Cardiac muscle cell (in vitro differentiated cells and primary cell): Measurements from ENCODE around the gene CSNK1D. TPM values are rescaled to one million over a fixed set of nuclear protein-coding genes. Genes with fewer than 3 reads are reported as not detected.

ENCODE experiments used
- DNase-seq, 2 donors: peaks; one replicate each; pipeline versions ENCODE4 v3.0.0 to v3.0.0-alpha.2; 2010 to 2017; ENCODE audit warnings: low read depth in 1 of 2, low spot score in 1 of 2
- H3K27ac ChIP-seq: fragments of 200-600 bp; sonication (generic); 2 replicates; pipeline ENCODE4 v1.5.1; 2016
- H3K27me3 ChIP-seq: fragments of 200-600 bp; sonication (generic); 2 replicates; pipeline ENCODE4 v1.6.0; 2016; ENCODE audit warnings: control low read depth
- H3K36me3 ChIP-seq: fragments of 200-600 bp; sonication (generic); 2 replicates; pipeline ENCODE4 v1.5.1; 2016; ENCODE audit warnings: control low read depth
- H3K4me1 ChIP-seq: fragments of 200-600 bp; sonication (generic); 2 replicates; pipeline ENCODE4 v1.8.1; 2017; ENCODE audit warnings: low read depth, mild to moderate bottlenecking, mixed run types
- H3K4me3 ChIP-seq: fragments of 200-600 bp; sonication (generic); 2 replicates; pipeline ENCODE4 v1.5.1; 2016; ENCODE audit warnings: mild to moderate bottlenecking
- H3K9me3 ChIP-seq: fragments of 200-600 bp; sonication (generic); 2 replicates; pipeline ENCODE4 v1.5.1; 2017; ENCODE audit warnings: low read depth, mild to moderate bottlenecking, control low read depth
- polyA plus RNA-seq: library from polyadenylated mRNA; unstranded; fragments of >200 nt; fragmentation: Nextera tagmentation; extraction: Ambion mirVana; gene quantifications from 2 replicates; pipeline ENCODE4 v1.2.1, GENCODE V29; 2016
- total RNA-seq: library from RNA; depleted of rRNA; stranded (reverse); fragments of >200 nt; gene quantifications from 2 replicates; pipeline ENCODE4 v1.2.3, GENCODE V29; 2016
- TF ChIP-seq, protein P1 (sequence below): IDR thresholded peaks from 2 replicates; pipeline ENCODE4 v1.5.1; 2012; ENCODE audit warnings: low read depth, mild to moderate bottlenecking, low read length

CSNK1D gene
- total and polyA plus RNA-seq, 2 experiments from 2014 or later: 53.1 to 106 TPM

DNA sequence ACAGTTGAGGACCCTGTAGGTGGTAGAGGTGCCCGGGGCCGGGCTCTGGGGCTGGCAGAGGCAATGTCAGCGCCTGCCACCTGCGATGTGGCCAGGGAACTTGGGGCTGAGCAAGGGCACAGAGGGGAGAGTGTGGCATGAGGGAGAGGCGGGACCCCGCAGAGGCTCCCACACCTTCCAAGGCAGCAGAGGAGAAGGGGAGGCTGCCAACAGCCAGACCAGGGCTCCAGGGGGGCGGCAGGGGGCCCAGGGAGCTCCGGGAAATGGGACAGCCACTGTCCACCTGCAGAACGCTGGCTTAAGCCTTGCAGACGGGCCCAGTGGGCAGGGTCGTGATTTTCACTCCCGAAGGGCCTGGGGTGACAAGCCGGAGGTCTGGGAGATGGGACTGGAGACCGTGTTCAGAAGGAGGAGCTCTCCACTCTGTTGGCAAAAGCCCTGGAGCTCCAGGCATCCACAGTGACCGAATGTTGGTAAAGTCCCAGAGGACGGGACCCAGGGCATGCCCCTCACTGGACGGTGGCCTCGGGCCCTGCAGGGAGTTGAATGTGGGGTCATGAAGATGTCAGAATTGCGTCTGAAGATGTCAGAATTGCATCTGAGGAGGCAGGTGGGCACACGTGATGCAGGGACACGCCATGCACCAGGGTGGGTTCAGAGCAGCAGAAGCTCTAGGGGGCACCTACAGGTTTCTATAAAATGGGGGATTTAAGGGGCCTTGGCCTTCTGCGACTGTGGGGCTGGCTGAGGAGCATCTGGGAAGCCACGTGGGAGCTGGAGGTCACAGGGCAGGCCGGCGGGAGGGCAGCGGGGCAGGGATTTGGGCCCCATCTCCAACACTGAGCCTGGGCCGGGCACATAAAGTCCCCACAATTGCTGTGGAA, 25.3 kb upstream of the CSNK1D start:
- Histone ChIP-seq H3K27ac (no peak overlapping the region), H3K4me3 (no peak overlapping the region), H3K27me3 (peaks cover 20% of the 10 kb centered on the region), H3K4me1 (peaks cover 2% of the 10 kb centered on the region), H3K36me3 (no peaks in the 10 kb centered on the region), H3K9me3 (no peaks in the 10 kb centered on the region)
- no peak for DNase-seq
- TF ChIP-seq, protein P1, sequence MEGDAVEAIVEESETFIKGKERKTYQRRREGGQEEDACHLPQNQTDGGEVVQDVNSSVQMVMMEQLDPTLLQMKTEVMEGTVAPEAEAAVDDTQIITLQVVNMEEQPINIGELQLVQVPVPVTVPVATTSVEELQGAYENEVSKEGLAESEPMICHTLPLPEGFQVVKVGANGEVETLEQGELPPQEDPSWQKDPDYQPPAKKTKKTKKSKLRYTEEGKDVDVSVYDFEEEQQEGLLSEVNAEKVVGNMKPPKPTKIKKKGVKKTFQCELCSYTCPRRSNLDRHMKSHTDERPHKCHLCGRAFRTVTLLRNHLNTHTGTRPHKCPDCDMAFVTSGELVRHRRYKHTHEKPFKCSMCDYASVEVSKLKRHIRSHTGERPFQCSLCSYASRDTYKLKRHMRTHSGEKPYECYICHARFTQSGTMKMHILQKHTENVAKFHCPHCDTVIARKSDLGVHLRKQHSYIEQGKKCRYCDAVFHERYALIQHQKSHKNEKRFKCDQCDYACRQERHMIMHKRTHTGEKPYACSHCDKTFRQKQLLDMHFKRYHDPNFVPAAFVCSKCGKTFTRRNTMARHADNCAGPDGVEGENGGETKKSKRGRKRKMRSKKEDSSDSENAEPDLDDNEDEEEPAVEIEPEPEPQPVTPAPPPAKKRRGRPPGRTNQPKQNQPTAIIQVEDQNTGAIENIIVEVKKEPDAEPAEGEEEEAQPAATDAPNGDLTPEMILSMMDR: no peak

DNA sequence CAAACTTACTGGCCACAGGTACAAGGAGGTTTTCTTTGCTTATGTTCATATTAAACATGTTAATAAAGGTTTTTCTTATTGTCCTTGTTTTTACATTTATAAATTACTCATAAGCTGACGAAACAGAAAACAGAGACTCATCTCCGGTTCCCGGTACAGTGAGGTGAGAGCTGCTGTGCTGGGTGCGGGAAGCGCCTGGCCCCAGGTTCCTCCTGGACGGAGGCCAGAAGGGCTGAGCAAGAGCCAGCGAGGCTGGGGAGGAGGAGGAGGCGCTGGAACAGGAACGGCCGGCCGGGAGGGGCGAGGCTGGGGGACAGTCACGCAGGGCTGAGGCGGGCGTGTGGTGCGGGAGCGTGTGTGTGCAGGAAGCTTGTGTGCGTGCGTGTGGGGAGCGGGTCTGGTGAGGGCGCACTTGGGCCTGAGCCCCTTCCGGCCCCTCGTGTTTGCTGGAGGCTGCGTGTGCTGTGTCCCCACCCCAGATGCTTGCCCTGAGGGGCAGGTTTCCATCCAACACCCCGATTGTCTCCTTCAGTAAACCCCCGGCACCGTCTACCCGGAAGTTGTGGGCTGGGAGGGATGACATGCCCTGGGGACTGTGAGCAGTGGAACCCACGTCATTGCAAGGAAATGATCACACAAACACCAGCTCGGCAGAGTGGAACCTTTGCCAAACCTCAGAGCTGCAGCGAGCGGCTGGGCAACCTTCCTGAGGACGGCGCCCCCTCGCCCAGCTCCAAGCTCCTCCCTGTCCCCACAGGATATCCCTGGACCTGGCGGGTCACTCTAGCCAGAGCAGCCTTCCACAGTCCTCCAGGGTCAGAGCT, 24.4 kb upstream of the CSNK1D start:
- DNase-seq: peak in 1 of 2 donors; percentile 95
- TF ChIP-seq, protein P1: peak; percentile 6
- no peak overlapping the region for H3K4me3 ChIP-seq
- no peaks in the 10 kb centered on the region for H3K36me3 ChIP-seq
- no peak overlapping the region for H3K27ac ChIP-seq
- no peaks in the 10 kb centered on the region for H3K4me1 ChIP-seq
- H3K27me3 ChIP-seq: peaks cover 20% of the 10 kb centered on the region
- H3K9me3 ChIP-seq: no peaks in the 10 kb centered on the region

DNA sequence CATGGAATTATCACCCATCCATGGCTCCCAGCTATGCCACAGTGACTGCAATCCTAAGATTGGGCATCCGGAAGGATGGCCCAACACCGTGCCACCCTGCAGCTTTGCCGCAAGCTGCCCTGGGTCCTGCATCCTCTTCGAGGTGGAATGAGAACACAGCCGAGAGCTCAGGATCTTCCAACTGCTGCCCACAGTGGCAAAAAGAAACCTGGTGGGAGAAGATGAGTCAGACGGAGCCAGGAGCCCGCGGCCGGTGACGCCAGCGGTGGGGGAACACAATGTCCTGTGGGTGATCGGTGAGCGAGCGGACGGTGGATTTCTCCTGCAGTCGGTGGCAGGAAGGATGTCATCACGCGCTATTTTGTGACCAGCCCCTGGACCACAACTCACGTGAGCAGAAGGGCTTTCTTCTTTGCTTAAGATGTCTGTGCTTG, 23.8 kb upstream of the CSNK1D start:
- Histone ChIP-seq H3K27ac (no peak overlapping the region), H3K9me3 (no peaks in the 10 kb centered on the region), H3K27me3 (peaks cover 20% of the 10 kb centered on the region), H3K4me1 (no peaks in the 10 kb centered on the region), H3K36me3 (no peaks in the 10 kb centered on the region), H3K4me3 (no peak overlapping the region)
- TF ChIP-seq, protein P1: no peak
- DNase-seq: peak in 1 of 2 donors; percentile 91

DNA sequence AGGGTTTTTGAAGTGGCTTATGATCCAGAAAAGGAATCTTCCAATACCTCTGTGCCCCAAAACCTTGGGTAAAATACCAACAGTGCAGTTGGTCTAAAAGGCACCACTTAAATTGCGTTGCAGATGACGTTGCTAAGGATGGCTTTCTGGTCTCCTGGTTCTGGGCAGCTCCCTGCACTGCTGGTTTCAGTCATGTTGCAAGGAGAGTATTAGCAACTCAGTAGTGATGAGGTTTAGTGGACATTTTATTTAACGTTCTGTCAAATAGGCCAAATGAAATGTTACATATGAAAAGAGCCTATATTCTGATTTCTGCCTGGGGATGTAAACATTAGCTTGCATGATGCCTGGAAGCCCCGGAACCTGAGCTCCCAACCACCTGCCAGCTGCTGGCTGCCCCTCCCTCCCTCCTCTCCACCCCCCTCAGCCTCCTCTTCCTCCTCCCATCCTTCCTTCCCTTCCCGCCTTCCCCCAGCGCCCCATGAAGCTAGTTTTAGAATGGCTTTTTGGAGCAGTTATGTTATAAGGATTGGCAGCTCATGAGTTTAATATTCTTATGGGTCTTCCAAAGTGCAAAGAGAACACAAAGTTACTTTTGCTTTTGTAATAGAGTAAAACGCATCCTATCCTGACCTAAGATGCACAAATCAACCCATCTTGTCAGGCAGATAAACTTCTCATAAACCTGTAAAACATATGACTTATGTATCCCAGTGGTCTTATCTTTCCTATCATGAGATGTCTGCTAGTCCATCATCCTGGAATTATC, 23.2 kb upstream of the CSNK1D start:
- no peak for DNase-seq
- TF ChIP-seq, protein P1: no peak
- no peak overlapping the region for H3K27ac ChIP-seq
- no peaks in the 10 kb centered on the region for H3K4me1 ChIP-seq
- no peak overlapping the region for H3K4me3 ChIP-seq
- no peaks in the 10 kb centered on the region for H3K9me3 ChIP-seq
- H3K36me3 ChIP-seq: no peaks in the 10 kb centered on the region
- peaks cover 20% of the 10 kb centered on the region for H3K27me3 ChIP-seq

DNA sequence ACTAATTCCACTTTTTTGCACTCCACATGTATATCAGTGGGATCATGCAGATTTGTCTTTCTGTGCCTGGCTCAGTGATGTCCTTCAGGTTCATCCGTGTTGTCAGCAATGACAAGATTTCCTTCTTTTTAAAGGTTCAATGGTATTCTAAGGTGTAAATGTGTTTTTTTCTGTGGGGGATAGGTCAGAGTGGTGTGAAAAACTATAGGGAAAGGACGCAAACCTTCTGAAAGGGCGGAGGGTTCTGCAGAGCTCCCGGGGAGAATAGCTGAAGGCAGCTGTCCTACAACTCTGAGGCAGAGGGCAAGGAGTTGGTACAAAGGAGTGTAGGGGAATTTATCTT, 21.9 kb upstream of the CSNK1D start:
- no peak for DNase-seq
- H3K4me1 ChIP-seq: peaks cover 1% of the 10 kb centered on the region
- H3K9me3 ChIP-seq: no peaks in the 10 kb centered on the region
- peaks cover 20% of the 10 kb centered on the region for H3K27me3 ChIP-seq
- H3K4me3 ChIP-seq: no peak overlapping the region
- TF ChIP-seq, protein P1: no peak
- no peak overlapping the region for H3K27ac ChIP-seq
- no peaks in the 10 kb centered on the region for H3K36me3 ChIP-seq
